ENCODE measurements around the gene PHF21A. TPM values are rescaled to one million over a fixed set of nuclear protein-coding genes. Genes with fewer than 3 reads are reported as not detected.

The PHF21A gene
- total and polyA plus RNA-seq, 2 of the 8 experiments (the other 6 are each of a cell fraction or from before 2014, with no cell fraction given), result 17.6 to 40.3 TPM

GRCh38 chr11:45896422-45896984 is 224.8 kb downstream of the PHF21A start (continued):
- TF ChIP-seq CHD7 (IDR thresholded peaks at IDR 0.05; ENCODE audit: insufficient replicate concordance, low read length) (no peak), CEBPB (IDR thresholded peaks at IDR 0.05; ENCODE audit: low read depth, low read length) (no peak), BACH1 (IDR thresholded peaks at IDR 0.05; ENCODE audit: low read length) (no peak), TBP (IDR thresholded peaks at IDR 0.05; ENCODE audit: low read depth, low read length) (peak; percentile 79), RAD21 (IDR thresholded peaks at IDR 0.05 in 1 of 2, conservative IDR thresholded peaks at IDR 0.05 in 1 of 2; ENCODE audit: low read depth in 2 of 2, low read length in 2 of 2) (0 out of 4 replicates have a peak, but pooled peaks of 1 of the 2 experiments have one; percentile 0), HDAC2 (IDR thresholded peaks at IDR 0.05; ENCODE audit: borderline replicate concordance in 1 of 2, low read depth in 2 of 2, low read length in 2 of 2) (peak in 1 of 2 experiments; percentile 45; a peak in 1 of 4 replicates), USF2 (IDR thresholded peaks at IDR 0.05; ENCODE audit: low read length) (no peak), SIN3A (conservative IDR thresholded peaks at IDR 0.05 in 1 of 2, IDR thresholded peaks at IDR 0.05 in 1 of 2; ENCODE audit: low read depth in 1 of 2, low read length in 2 of 2) (peak; percentile 25 to 47; a peak in 1 of 4 replicates)
